GM18498 (cell line): Measurements from ENCODE around the gene TRIM46.
"Not testable (repeated sequence)": the region's sequence is repeated elsewhere in the genome, so short reads cannot be mapped to it uniquely, and the experiment has no call there.

ENCODE experiments used
- ATAC-seq: cut with Tn5 transposase; IDR thresholded peaks from one replicate; pipeline ENCODE4 v1.9.1; 2021; ENCODE audit warnings: mild to moderate bottlenecking, moderate library complexity; ENCODE audit not compliant: unreplicated experiment

Gene TRIM46

DNA sequence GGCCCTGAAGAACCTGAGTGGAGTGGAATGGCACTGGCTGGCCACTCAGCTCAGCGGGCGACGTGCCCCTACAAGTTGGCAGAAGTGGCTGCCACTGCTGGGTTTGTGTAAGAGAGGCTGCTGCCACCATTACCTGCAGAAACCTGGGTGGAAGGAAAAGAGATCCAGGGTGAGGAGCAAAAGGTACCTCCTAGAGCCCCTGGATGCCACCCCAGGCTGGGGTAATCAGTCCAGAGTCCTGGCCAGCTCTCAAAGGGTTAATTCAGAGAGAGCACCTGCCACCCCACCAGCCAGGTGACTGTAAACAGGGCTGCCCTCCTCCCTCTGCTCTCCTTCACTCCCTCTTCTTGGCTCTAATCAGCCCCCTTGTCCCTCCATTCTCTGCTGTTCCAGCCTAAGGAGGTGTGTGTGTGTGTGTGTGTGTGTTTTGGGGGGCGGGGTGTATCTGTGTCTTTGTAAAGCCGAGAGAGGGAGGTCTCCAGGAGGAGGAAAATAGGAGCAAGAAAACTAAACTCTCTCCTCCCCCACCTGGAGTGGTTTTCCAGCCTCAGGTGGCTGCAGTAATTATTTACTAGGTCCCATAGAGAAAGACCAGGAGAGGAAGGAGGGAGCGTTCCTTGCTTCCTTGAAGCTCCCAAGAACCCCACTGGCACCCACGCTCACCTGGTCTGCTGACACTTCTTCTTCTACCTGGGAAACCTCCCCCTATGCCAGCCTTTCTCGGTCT, 12.6 kb downstream of the TRIM46 start:
- ATAC-seq = no peak

DNA sequence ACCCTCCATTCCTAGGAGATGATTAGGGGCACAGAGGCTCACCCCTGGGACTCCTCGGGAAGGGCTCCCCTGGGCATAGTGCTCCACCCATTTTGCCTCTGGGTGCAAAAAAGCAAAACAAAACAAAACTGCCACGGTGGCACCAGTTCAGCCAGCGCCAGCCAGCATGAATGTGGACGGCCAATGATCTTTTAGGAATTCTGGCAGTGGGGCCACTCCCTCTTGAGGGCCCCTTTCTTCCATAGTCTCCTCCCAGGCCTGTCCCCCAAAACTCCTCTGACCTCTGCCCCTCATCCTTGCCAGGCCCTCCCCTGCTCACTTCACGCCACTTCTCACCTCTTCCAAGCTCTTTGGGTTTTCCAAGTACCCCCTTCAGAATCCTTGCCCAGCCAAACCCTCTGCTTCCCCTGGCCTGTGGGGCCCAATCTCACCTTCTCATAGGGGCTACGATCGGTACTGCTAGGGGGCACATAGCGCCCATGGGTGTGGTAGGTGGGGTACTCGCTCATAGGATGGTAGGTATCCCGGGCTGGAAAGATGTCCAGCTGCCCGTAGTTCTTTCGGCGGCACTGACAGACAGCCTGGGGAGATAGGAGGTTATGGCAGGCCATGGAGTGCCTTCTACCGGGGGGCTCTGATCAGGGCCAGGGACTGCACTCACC, 13.3 kb downstream of the TRIM46 start:
- ATAC-seq = no peak

DNA sequence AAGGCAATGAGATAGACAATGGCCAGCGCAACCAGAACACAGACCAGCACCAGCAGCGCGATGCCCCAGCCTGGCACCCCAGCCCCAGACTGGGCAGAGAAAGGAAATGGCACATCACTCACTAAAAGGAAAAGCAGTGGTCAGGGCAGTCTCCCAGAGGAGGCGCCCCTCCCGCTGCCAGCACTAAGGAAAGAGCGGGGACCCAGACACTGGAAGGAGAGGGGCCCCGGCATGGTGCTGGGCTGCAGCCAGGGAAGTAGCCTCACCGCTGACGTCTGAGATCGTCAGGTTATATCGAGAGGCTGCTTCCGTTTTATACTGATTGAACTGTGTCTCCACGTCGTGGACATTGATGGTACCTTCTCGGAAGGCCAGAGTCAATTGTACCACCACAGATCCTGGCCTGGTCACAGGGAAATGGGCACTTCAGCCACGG, 13.8 kb downstream of the TRIM46 start:
- ATAC-seq = no peak

DNA sequence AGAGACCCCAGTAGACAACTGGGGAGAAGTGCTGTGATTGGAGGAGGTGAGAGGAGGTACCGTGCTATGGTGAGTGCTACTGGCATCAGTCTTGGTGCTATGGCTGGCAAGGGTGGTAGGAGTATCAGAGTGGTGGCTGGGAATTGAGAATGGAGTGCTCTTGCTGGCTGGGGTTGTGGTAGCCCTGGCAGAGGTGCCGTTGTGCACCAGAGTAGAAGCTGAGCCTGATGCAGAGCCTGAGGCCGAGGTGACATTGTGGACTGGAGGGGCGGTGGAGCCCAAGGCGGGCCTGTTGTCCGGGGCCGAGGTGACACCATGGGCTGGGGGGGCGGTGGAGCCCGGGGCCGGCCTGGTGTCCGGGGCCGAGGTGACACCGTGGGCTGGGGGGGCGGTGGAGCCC, 14.6 kb downstream of the TRIM46 start:
- ATAC-seq = no peak

DNA sequence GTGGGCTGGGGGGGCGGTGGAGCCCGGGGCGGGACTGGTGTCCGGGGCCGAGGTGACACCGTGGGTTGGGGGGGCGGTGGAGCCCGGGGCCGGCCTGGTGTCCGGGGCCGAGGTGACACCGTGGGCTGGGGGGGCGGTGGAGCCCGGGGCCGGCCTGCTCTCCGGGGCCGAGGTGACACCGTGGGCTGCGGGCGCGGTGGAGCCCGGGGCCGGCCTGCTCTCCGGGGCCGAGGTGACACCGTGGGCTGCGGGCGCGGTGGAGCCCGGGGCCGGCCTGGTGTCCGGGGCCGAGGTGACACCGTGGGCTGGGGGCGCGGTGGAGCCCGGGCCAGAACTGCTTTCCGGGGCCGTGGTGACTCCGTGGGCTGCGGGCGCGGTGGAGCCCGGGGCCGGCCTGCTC, 16.3 kb downstream of the TRIM46 start:
- not testable (repeated sequence) for ATAC-seq

DNA sequence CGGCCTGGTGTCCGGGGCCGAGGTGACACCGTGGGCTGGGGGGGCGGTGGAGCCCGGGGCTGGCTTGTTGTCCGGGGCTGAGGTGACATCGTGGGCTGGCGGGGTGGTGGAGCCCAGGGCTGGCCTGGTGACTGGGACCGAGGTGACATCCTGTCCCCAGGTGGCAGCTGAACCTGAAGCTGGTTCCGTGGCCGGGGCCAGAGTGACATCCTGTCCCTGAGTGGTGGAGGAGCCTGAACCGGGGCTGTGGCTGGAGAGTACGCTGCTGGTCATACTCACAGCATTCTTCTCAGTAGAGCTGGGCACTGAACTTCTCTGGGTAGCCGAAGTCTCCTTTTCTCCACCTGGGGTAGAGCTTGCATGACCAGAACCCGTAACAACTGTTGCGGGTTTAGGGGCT, 18.3 kb downstream of the TRIM46 start:
- ATAC-seq = no peak

DNA sequence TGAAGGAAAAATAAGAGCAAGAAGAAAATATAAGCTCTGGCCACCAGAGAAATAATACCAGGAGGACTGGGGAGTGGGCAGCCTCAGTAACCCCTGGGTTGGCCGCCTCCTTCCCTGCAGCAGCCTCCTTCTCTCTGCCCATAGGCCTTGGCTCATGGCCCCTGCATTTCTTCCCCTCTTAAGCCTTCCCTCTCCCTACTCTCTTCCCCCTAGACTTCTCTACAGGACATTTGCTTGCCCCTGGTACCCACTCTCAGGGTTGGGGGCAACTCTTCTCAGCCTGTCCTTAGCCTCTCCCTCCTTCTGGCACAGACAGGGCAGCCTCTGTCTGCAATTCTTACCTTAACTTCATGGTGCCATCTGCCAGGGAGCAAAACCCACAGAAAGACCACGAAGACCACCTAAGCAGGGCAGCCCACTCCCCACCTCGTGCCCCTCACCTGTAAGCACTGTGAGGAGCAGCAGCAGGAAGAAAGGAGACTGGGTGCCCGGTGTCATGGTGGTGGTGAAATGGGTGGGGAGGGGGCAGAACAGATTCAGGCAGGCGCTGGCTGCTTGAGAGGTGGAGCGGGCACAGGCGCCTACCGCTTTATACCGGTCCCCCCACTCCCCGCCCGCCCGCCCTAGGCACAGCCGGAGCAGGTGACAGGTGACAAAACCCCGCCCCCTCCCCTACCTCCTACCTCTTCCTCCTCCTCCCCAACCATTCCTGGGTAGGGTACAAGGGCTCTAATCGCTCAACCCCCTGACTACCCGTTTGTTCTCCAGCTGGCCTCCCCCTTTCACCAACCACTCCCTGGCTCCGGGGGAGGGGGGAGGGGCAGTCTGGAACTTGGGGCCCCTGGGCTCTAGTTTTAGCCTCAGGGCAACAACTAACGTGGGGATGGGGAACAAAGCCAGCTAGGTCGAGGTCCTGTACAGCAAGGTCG, 19.0 kb downstream of the TRIM46 start:
- ATAC-seq = no peak

DNA sequence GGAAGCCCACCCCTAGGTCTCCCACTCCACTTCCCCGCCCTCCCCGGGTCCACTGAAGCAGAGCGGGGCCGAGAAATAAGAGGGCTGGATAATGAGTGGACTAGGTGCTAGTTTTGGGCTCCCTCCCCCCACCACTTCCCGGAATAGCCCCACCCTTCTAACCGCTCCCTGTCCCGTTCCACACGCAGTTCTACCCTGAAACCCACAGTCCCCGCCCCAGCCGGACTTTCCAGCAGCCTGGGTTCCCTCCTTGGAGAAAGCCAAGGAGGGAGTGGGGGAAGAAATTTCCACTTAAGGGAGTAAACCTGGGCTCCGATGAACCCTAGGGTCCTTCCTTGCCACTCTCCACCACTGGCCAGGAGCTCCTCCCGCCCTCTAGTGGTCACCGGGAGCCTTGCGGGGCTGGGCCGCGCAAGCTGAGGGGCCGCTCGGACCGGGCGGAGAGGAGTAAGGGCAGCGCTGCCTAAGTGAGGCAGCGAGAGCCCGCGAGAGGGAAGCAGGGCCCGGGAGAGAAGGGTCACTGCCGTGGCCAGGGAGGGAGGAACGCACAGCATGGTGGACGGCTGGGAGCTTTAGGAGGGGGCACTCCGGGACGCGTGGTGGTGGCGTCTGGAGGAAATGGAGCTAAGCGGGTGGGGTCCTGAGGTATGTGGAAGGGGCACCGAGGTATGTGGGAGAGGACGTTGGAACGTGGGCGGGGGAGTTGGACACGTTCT, 19.8 kb downstream of the TRIM46 start:
- peak; percentile 72 for ATAC-seq

DNA sequence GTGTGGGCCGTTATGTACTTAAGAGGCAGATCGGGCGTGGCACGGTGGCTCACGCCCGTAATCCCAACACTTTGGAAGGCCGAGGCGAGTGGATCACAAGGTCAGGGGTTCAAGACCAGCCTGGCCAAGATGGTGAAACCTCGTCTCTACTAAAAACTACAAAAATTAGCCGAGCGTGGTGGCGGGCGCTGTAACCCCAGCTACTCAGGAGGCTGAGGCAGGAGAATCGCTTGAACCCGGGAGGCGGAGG, 20.3 kb downstream of the TRIM46 start:
- not testable (repeated sequence) for ATAC-seq

DNA sequence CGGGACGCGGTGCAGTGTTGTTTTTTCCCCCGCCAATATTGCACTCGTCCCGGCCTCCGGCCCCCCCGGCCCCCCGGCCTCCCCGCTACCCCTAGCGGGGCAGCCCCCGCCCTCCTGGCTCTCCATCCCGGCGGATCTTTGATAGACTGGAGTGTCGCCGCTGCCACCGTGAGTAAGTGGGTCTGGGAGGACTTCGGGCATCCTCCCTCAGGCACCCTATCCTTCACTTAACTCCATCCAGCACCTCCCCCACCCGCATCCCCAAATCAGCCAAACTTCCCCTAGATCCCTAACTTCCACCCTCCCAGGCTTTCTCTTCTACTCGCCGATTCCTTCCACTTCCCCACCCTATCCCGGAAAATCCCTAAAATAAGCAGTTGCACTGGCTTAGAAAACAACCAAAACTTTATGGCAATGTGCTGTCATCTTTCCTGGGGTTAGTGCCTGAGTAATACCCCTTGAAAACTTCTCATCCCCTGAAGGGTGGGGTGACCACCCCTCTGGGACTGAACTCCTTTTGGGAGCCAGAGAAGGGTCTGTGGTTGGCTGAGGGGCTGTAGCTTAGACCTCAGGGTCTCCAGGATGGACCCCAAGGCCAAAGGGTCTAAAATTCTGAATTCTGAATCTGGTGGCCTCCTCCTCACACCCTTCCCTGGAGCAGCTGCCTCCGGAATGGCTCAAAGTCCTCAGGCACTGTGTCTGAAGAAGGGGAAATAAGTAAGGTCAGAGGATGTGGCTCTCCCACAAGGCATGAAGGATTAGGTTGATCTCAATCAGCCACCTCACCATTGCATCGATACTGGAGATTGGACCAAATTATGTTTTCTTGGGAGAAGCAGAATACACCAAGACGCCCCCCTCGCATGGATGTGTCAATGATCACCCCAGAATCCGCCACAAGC, 21.8 kb downstream of the TRIM46 start:
- ATAC-seq = no peak

DNA sequence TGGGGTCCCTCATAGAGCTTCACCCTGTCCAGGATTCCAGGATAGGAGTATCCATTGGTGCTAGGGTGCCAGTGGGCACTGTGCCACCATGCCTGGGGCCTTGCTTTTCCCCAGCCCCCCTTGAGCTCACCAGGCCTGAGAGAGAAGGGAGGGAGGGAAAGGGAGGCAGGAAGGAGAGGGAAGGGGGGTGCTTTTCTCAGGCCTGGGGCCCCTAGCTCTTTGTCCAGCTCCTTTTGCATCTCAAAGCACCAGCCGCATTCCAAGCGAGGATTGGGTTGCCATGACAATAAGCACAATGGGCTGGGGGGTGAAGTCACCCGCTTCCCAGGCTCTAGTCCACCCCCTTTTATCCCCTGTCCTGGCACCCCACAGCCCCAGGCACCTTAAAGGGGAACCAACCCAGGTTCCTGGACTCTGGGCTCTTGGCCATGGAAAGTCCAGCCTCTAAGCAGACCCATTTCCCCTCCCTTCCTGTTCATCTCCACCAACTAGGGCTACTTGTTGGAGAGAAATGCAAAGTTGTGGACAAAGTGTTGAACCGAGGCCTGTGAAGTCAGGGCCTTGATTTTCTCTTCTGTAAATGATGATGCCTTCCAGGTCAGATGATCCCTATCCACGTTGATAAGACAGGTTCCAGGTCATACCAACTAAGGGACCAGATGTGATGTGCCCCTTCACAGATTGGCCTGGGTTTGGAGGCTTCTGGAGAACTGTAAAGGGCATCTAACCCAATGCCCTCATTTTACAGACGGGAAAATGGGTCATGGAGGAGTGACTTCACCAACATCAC, 22.6 kb downstream of the TRIM46 start:
- no peak for ATAC-seq

DNA sequence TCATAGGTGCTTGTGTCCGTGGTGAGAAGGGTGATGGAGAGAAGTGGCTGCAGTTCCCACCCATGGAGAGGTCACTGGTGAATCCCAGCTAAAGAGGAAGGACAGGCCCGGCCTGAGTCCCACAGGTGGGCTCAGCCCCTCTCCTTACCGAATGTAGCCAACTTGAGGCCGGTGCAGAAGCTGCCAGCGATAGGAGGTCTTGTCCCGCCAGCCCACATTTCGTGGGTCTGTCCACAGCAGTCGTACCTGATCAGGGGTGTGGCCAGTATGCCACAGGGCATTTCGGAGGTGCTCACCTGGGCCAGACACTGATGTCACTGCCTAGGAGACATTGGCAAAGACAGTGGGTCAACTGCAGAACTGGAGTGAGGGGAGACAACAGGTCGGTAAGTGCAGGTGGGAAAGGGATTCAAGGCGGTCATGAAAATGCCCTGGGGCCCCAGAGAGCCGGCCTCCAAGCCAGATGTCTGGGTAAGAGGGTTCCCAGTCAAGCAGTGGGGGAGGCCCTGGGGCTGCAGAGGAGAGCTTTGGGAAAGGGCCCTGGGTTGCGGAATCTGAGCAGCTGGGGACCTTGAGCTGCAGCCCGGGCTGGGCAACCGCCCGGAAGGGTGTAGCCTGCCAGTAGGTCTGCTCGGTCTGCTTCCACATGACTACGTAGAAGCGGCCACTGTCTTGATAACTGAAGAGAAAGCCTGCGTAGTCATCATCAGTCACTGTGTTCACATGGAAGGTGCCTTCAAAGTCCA, 23.4 kb downstream of the TRIM46 start:
- ATAC-seq = no peak

DNA sequence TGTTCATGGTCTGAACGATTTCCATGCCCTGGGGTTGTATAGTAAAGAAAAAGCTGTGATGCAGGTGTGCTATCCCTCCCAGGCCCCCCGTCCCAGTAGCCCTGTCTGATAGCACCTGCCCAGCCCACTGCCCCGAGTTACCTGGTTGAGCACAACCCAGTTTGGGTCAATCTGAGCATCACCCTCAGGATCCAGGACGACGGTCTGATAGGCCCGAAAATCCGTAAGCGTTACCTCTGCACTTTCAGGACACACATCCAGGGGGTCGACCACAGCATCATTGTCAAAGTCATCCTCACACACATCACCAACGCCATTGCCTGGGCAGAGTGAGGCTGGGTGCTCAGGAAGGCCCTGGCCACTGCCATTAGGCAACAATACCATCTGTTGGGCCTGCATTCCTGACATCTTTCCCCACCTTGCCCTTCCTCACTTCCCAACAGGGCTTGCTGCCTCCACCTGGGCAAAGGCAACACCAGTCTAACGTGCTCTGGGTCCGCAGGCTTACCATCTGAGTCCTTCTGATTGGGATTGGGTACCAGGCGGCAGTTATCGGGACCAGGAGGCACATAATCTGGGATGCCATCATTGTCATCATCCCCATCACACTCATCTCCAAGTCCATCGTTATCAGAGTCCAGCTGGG, 24.4 kb downstream of the TRIM46 start:
- no peak for ATAC-seq

DNA sequence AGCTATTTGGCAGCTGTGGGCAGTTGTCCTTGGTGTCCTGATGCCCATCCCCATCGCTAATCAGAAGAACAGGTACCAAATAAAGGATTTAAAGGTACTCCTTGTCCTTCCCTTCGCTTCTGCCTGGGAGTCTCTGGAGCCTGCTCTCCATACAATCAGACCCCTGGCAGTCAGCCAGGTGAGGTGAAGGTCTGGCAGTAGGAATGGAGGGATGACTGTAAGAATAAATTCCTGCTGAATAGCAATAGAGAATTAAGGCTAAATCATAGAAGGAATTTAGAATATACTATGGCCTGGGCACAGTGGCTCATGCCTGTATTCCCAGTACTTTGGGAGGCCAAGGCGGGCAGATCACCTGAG, 24.9 kb downstream of the TRIM46 start:
- ATAC-seq = no peak

DNA sequence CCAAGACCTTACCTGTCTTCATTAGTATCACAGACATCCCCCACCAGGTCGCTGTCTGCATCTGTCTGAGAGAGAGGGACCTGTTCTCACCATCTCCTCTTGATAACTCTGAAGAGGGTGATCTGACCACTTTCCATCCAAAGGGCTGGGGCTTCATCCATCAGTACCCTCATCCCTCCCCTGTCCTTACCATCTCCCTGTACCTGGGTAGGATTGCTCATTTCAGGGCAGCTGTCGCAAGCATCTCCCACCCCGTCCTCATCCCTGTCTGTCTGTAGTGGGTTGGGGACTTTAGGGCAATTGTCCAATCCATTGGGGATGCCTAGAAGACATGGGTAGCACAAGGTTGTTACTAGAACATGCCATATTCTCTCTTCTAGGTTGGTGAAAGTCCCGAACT, 26.1 kb downstream of the TRIM46 start:
- no peak for ATAC-seq

DNA sequence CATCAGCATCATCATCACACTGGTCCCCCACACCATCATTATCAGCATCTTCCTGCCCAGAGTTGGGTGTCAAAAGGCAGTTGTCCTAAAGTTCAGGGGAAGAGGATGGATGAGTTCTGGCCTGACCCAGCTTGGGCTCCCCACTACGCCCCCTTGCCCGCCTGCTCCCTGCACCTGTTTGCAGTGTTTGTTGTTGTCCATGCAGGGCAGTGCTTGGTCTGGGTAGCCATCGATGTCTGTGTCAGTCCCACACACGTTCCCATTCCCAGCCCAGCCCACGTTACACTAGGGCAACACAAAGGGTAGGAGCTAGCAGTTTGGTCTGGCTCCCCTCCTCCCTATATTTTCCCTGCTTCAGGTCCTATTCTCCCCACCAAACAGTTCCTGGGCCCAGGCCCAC, 27.3 kb downstream of the TRIM46 start:
- ATAC-seq = no peak

DNA sequence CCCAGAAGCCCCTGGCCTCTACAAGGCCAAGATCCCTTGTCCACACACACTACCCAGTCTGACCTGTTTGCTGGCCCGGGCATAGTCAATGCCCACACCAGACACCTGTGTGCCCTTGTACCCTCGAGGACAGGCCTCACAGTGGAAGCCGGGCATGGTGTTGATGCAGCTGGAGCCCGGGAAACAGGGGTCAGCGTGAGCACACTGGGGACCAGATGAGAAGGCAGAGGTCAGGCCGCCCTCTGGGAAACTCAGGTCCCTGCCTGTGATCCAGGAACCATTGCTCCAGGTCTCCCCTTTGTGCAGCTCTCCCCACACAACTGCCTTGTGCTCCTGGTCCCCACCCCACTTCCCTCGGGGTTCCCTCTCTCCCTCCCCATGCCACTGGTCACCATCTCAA, 28.5 kb downstream of the TRIM46 start:
- no peak for ATAC-seq

DNA sequence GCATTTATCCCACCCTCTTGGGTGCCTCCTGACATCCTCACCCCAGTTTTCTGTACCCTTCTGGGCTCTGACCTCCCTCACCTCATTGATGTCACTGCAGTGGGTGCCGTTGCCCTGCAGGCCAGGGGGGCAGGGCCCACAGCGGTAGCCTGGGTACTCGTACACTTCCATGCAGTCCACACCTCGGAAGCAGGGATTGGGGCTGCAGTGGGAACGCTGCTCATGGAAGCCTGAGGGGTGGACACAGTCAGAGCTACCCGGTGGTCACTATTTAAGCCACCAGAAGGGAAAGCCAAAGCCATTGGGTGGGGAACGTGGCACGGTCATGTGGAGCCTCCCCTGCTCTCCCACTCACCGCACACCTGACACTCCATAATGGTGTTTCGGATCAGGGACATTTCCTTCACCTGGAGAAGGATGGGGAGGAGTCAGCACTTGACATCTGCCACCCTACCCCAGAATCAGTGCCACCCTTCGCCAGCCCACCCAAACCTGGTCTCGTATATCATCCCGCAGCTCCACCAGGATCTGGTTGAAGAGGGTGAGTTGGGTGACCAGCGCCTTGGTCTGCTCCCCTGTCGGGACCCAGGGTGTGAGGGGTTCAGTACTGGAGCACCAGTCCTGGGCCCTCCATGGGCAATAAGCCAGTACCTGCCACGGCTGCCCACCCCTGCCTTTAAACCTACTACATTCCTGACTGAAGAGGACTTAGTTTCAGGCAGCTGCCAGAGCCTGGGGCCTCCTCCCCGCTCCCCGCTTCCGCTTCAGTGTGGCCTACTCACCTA, 29.3 kb downstream of the TRIM46 start:
- no peak for ATAC-seq
